SK-N-SH treated with all-trans-retinoic acid at 6 μM for 48 hours (cell line): Measurements from ENCODE around the gene SGPL1.

ENCODE experiments used
- ATAC-seq: fragments of 200-7000 bp; cut with Tn5 transposase; 3 replicates; pipeline ENCODE4 v1.9.1; 2020; ENCODE audit warnings: mild to moderate bottlenecking, moderate library complexity
- ARNTL ChIP-seq: fragments of 450-650 bp; formaldehyde crosslinking; IDR thresholded peaks from 2 replicates; pipeline ENCODE4 v1.5.0; 2020; ENCODE audit warnings: low read depth, mild to moderate bottlenecking, moderate library complexity, borderline replicate concordance
- CREB5 ChIP-seq: fragments of 250-450 bp; sonication (Bioruptor Pico); IDR thresholded peaks from 2 replicates; pipeline ENCODE4 v1.5.1; 2020; ENCODE audit warnings: low read depth, mild to moderate bottlenecking, moderate library complexity
- CSRNP3 ChIP-seq: fragments of 250-450 bp; sonication (Bioruptor Pico); IDR thresholded peaks from 2 replicates; pipeline ENCODE4 v1.5.1; 2021; ENCODE audit warnings: mild to moderate bottlenecking, moderate library complexity
- ESRRG ChIP-seq: fragments of 250-450 bp; sonication (Bioruptor Pico); IDR thresholded peaks from 2 replicates; pipeline ENCODE4 v1.6.1; 2021; ENCODE audit warnings: mild to moderate bottlenecking
- GLIS3 ChIP-seq: fragments of 250-450 bp; sonication (Bioruptor Pico); IDR thresholded peaks from 2 replicates; pipeline ENCODE4 v1.5.0; 2020; ENCODE audit warnings: mild to moderate bottlenecking, moderate library complexity
- ISL1 ChIP-seq: fragments of 250-450 bp; sonication (Bioruptor Pico); IDR thresholded peaks from 2 replicates; pipeline ENCODE4 v2.1.2; 2022; ENCODE audit warnings: mild to moderate bottlenecking, moderate library complexity
- OSR1 ChIP-seq: fragments of 250-450 bp; sonication (Bioruptor Pico); IDR thresholded peaks from 2 replicates; pipeline ENCODE4 v1.8.0; 2022; ENCODE audit warnings: moderate library complexity, mild to moderate bottlenecking, inconsistent platforms
- PATZ1 ChIP-seq: fragments of 250-450 bp; sonication (Bioruptor Pico); IDR thresholded peaks from 2 replicates; pipeline ENCODE4 v1.8.0; 2020; ENCODE audit warnings: mild to moderate bottlenecking, moderate library complexity, borderline replicate concordance
- PPARA ChIP-seq: fragments of 250-450 bp; sonication (Bioruptor Pico); IDR thresholded peaks from 2 replicates; pipeline ENCODE4 v1.5.0; 2020; ENCODE audit warnings: mild to moderate bottlenecking, borderline replicate concordance
- RARB ChIP-seq: fragments of 250-450 bp; sonication (Bioruptor Pico); IDR thresholded peaks from 2 replicates; pipeline ENCODE4 v1.8.0; 2021; ENCODE audit warnings: mild to moderate bottlenecking, moderate library complexity
- SNAI2 ChIP-seq: fragments of 250-450 bp; sonication (Bioruptor Pico); IDR thresholded peaks from 2 replicates; pipeline ENCODE4 v1.5.0; 2020; ENCODE audit warnings: mild to moderate bottlenecking, moderate library complexity
- TCF4 ChIP-seq: fragments of 250-450 bp; sonication (Bioruptor Pico); IDR thresholded peaks from 2 replicates; pipeline ENCODE4 v1.8.0; 2021; ENCODE audit warnings: mild to moderate bottlenecking, moderate library complexity, borderline replicate concordance
- ZFP3 ChIP-seq: fragments of 250-450 bp; sonication (Bioruptor Pico); IDR thresholded peaks from 2 replicates; pipeline ENCODE4 v1.5.0; 2020; ENCODE audit warnings: mild to moderate bottlenecking, moderate library complexity
- ZFP30 ChIP-seq: fragments of 450-650 bp; formaldehyde crosslinking; IDR thresholded peaks from 2 replicates; pipeline ENCODE4 v1.5.0; 2022; ENCODE audit warnings: mild to moderate bottlenecking, moderate library complexity
- ZNF565 ChIP-seq: fragments of 450-650 bp; formaldehyde crosslinking; conservative IDR thresholded peaks from 2 replicates; pipeline ENCODE4 v1.5.0; 2020; ENCODE audit warnings: low read depth, mild to moderate bottlenecking, moderate library complexity
- ZNF70 ChIP-seq: fragments of 450-650 bp; formaldehyde crosslinking; IDR thresholded peaks from 2 replicates; pipeline ENCODE4 v1.5.0; 2020; ENCODE audit warnings: mild to moderate bottlenecking, moderate library complexity
- TF ChIP-seq, protein P1 (sequence below): fragments of 250-450 bp; sonication (Bioruptor Pico); IDR thresholded peaks from 2 replicates; pipeline ENCODE4 v1.5.0; 2020; ENCODE audit warnings: mild to moderate bottlenecking, moderate library complexity

The SGPL1 gene

DNA sequence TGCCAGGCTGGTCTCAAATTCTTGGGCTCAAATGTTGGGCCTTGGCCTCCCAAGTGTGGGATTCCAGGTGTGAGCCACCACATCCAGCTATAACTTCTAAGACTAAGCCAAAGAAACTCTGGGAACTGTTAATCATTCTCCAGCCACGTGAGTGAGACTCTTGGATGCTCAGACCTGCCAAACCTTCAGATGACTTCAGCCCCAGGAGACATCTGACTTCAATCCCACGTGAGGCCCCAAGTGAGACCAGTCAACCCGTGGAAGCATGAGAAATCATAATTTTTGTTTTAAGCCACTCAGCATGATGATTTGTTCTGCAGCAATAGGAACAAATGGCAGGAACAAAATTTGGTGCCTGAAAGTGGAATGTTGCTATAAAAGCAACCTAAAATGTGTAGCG is 76.9 kb downstream of the SGPL1 start (continued):
- no peak for TF ChIP-seq CSRNP3 (CRISPR knock-in tag)

- ATAC-seq, result no peak
- no peak for TF ChIP-seq CREB5 (CRISPR knock-in tag)
- no peak for TF ChIP-seq SNAI2
- no peak for TF ChIP-seq ARNTL (CRISPR knock-in tag)
Measured at GRCh38 chr10:70893227-70894006, 77.7 kb downstream of the SGPL1 start.

GRCh38 chr10:70894416-70894815 is 78.7 kb downstream of the SGPL1 start:
- TF ChIP-seq TCF4 (CRISPR knock-in tag) (no peak), CREB5 (CRISPR knock-in tag) (no peak), ESRRG (no peak), ISL1 (no peak), PPARA (no peak), RARB (CRISPR knock-in tag) (no peak)
- TF ChIP-seq, protein P1, sequence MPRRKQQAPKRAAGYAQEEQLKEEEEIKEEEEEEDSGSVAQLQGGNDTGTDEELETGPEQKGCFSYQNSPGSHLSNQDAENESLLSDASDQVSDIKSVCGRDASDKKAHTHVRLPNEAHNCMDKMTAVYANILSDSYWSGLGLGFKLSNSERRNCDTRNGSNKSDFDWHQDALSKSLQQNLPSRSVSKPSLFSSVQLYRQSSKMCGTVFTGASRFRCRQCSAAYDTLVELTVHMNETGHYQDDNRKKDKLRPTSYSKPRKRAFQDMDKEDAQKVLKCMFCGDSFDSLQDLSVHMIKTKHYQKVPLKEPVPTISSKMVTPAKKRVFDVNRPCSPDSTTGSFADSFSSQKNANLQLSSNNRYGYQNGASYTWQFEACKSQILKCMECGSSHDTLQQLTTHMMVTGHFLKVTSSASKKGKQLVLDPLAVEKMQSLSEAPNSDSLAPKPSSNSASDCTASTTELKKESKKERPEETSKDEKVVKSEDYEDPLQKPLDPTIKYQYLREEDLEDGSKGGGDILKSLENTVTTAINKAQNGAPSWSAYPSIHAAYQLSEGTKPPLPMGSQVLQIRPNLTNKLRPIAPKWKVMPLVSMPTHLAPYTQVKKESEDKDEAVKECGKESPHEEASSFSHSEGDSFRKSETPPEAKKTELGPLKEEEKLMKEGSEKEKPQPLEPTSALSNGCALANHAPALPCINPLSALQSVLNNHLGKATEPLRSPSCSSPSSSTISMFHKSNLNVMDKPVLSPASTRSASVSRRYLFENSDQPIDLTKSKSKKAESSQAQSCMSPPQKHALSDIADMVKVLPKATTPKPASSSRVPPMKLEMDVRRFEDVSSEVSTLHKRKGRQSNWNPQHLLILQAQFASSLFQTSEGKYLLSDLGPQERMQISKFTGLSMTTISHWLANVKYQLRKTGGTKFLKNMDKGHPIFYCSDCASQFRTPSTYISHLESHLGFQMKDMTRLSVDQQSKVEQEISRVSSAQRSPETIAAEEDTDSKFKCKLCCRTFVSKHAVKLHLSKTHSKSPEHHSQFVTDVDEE (CRISPR knock-in tag), result no peak
- ATAC-seq, result no peak

GRCh38 chr10:70896551-70896950 is 80.8 kb downstream of the SGPL1 start:
- TF ChIP-seq CREB5 (CRISPR knock-in tag), result no peak
- no peak for TF ChIP-seq PPARA
- no peak for TF ChIP-seq ZFP3
- TF ChIP-seq PATZ1 (CRISPR knock-in tag), result no peak
- TF ChIP-seq OSR1 (CRISPR knock-in tag), result no peak
- TF ChIP-seq CSRNP3 (CRISPR knock-in tag), result no peak
- no peak for TF ChIP-seq GLIS3 (CRISPR knock-in tag)
- TF ChIP-seq ZNF70 (CRISPR knock-in tag), result no peak
- TF ChIP-seq ISL1, result no peak
- no peak for TF ChIP-seq ESRRG
- TF ChIP-seq ZFP30 (CRISPR knock-in tag), result no peak
- no peak for TF ChIP-seq ZNF565
- ATAC-seq, result no peak
